ENCODE results near the gene PRR9.

The PRR9 gene

GRCh38 chr1:153253693-153254092 lies 36.3 kb downstream of the PRR9 start:
- H3K36me3 ChIP-seq (ENCODE audit: control insufficient read depth, insufficient read depth, low read length), result no peaks in the 10 kb centered on the region
- H3K4me3 ChIP-seq (ENCODE audit: low read length), result no peak overlapping the region
- H3K9ac ChIP-seq (ENCODE audit: low read length), result no peak overlapping the region
- no peaks in the 10 kb centered on the region for H3K9me3 ChIP-seq (ENCODE audit: control insufficient read depth, low read length)
- H3K27me3 ChIP-seq (ENCODE audit: control insufficient read depth, insufficient read depth, low read length), result no peaks in the 10 kb centered on the region
- no peaks in the 10 kb centered on the region for H3K4me1 ChIP-seq (ENCODE audit: control insufficient read depth, insufficient read depth, low read length)

GRCh38 chr1:153259387-153259786 lies 42.0 kb downstream of the PRR9 start, which contains the start of gene LORICRIN:
Gene LORICRIN (plus strand): TSS chr1:153259687. CDS start chr1:153260950, 1,263 bp downstream.
- Histone ChIP-seq H3K4me1 (ENCODE audit: control insufficient read depth, insufficient read depth, low read length) (peaks cover 8% of the 10 kb centered on the region), H3K9ac (ENCODE audit: low read length) (no peak within 1 kb of the TSS), H3K27me3 (ENCODE audit: control insufficient read depth, insufficient read depth, low read length) (peaks cover 49% of the 10 kb centered on the region), H3K36me3 (ENCODE audit: control insufficient read depth, insufficient read depth, low read length) (no peaks in the 10 kb centered on the region), H3K9me3 (ENCODE audit: control insufficient read depth, low read length) (no peaks in the 10 kb centered on the region), H3K4me3 (ENCODE audit: low read length) (no peak within 1 kb of the TSS)

- H3K4me1 ChIP-seq (ENCODE audit: control insufficient read depth, insufficient read depth, low read length), result peaks cover 8% of the 10 kb centered on the region
- no peak overlapping the region for H3K4me3 ChIP-seq (ENCODE audit: low read length)
- no peak overlapping the region for H3K9ac ChIP-seq (ENCODE audit: low read length)
- no peaks in the 10 kb centered on the region for H3K9me3 ChIP-seq (ENCODE audit: control insufficient read depth, low read length)
- peaks cover 55% of the 10 kb centered on the region for H3K27me3 ChIP-seq (ENCODE audit: control insufficient read depth, insufficient read depth, low read length)
- H3K36me3 ChIP-seq (ENCODE audit: control insufficient read depth, insufficient read depth, low read length), result no peaks in the 10 kb centered on the region
Measured at GRCh38 chr1:153260585-153261280, 43.3 kb downstream of the PRR9 start.

GRCh38 chr1:153261281-153262069 lies 44.1 kb downstream of the PRR9 start:
- Histone ChIP-seq H3K9ac (ENCODE audit: low read length) (no peak overlapping the region), H3K4me3 (ENCODE audit: low read length) (no peak overlapping the region), H3K36me3 (ENCODE audit: control insufficient read depth, insufficient read depth, low read length) (no peaks in the 10 kb centered on the region), H3K9me3 (ENCODE audit: control insufficient read depth, low read length) (no peaks in the 10 kb centered on the region), H3K27me3 (ENCODE audit: control insufficient read depth, insufficient read depth, low read length) (peaks cover 55% of the 10 kb centered on the region), H3K4me1 (ENCODE audit: control insufficient read depth, insufficient read depth, low read length) (peaks cover 8% of the 10 kb centered on the region)

- Histone ChIP-seq H3K9me3 (ENCODE audit: control insufficient read depth, low read length) (no peaks in the 10 kb centered on the region), H3K4me3 (ENCODE audit: low read length) (no peak overlapping the region), H3K4me1 (ENCODE audit: control insufficient read depth, insufficient read depth, low read length) (peaks cover 8% of the 10 kb centered on the region), H3K9ac (ENCODE audit: low read length) (no peak overlapping the region), H3K36me3 (ENCODE audit: control insufficient read depth, insufficient read depth, low read length) (no peaks in the 10 kb centered on the region), H3K27me3 (ENCODE audit: control insufficient read depth, insufficient read depth, low read length) (peaks cover 55% of the 10 kb centered on the region)
Measured at GRCh38 chr1:153262070-153262366, 44.6 kb downstream of the PRR9 start.

- Histone ChIP-seq H3K36me3 (ENCODE audit: control insufficient read depth, insufficient read depth, low read length) (no peaks in the 10 kb centered on the region), H3K9ac (ENCODE audit: low read length) (no peak overlapping the region), H3K9me3 (ENCODE audit: control insufficient read depth, low read length) (no peaks in the 10 kb centered on the region), H3K4me1 (ENCODE audit: control insufficient read depth, insufficient read depth, low read length) (peaks cover 8% of the 10 kb centered on the region), H3K4me3 (ENCODE audit: low read length) (no peak overlapping the region), H3K27me3 (ENCODE audit: control insufficient read depth, insufficient read depth, low read length) (peaks cover 55% of the 10 kb centered on the region)
Measured at GRCh38 chr1:153262462-153263157, 45.2 kb downstream of the PRR9 start.

- H3K9ac ChIP-seq (ENCODE audit: low read length), result no peak overlapping the region
- H3K4me3 ChIP-seq (ENCODE audit: low read length), result no peak overlapping the region
- peaks cover 40% of the 10 kb centered on the region for H3K27me3 ChIP-seq (ENCODE audit: control insufficient read depth, insufficient read depth, low read length)
- H3K4me1 ChIP-seq (ENCODE audit: control insufficient read depth, insufficient read depth, low read length), result peaks cover 8% of the 10 kb centered on the region
- no peaks in the 10 kb centered on the region for H3K36me3 ChIP-seq (ENCODE audit: control insufficient read depth, insufficient read depth, low read length)
- H3K9me3 ChIP-seq (ENCODE audit: control insufficient read depth, low read length), result no peaks in the 10 kb centered on the region
Measured at GRCh38 chr1:153265457-153265856, 48.1 kb downstream of the PRR9 start.

Measured in mucosa of stomach (tissue), 1 donor.